Measurements from ENCODE around the gene MILR1.
"Not testable (repeated sequence)": the region's sequence is repeated elsewhere in the genome, so short reads cannot be mapped to it uniquely, and the experiment has no call there.

Gene MILR1

GRCh38 chr17:64472564-64472963 lies 23.6 kb downstream of the MILR1 start:
- no peak for DNase-seq

DNA sequence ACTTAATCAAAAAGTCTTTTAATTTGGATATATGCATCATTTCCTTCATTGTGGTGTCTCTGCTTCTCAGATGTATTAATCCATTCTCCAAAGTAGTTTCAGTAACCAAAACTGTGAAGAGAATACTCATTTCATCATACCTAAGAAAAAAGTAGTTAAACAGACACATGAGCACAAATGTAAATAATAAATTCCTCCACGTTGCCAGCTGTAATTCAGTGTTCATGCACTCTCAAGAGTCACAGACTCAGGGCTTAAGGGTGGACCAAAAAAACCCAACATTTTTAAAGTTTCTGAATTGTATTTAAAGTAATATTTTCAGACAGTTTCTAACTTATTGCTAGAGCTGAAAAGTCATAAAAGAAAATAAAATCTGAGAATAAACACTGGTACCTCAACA lies 28.9 kb downstream of the MILR1 start:
- no peak for DNase-seq

DNA sequence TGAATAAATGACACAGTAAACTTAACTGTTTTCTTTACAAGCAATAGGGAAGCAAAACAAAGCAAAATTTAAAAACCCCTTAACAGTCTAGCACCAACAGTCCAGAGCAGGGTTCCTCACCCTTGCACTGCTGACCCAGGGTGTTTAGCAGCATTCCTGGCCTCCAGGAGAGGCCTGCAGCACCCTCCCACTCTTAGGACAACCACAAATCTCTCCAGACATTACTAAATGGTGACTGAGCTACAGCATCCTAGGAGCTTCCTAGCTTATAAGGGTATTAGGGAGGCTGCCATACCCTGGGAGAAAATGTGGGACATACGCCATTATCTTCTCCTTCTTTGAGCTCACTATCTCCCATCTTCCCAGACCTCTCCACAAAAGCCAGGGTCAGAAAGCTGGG lies 32.0 kb downstream of the MILR1 start:
- DNase-seq = no peak

DNA sequence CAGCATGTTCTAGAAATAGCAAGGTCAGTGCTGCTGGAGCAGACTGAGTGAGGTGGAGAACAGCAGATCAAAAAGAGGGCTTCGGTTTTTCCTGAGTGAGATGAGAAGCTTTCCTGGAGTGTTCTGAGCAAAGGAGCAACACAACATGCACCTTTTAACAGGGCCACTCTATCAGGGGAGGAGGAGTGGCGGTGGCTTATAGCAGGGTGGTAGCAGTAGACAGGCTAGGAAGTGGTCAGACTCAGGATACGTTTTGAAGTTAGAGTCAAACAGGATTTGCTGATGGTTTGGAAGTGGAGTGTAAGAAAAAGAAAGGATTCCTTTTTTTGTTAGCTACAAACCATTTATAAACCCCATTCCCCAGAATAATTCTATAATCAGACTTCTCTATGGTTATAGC lies 35.5 kb downstream of the MILR1 start:
- no peak for DNase-seq

- no peak for DNase-seq
These were observed 39.4 kb downstream of the MILR1 start for GRCh38 chr17:64488301-64488700.

DNA sequence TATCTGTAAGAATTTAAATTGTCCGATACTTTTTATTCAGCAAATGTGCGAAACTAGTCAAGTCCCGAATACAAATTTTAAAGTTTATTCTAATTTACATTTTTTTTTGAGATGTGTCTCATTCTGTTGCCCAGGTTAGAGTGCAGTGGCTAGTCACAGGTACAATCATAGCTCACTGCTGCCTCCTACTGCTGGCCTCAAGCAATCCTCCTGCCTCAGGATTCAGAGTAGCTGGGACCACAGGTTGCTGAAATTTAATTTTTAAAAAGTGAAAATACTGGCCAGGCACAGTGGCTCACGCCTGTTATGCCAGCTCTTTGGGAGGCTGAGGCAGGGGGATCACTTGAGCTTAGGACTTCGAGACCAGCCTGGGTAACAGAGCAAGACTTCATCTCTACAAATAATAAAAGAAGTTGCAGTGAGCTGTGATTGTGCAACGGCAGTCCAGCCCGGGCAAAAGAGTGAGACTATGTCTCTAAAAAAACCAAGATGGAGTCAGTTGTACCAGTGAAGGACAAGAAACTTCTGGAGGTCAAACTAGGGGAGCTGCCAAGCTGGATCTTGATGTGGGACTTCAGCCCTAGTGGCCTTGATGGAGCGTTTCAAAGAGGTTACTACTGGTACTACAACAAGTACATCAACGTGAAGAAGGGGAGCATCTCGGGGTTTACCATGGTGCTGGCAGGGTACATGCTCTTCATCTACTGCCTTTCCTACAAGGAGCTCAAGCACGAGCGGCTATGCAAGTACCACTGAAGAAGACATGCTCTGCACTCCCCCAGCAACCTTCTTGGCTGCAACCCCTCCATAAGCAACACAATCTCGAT lies 42.3 kb downstream of the MILR1 start:
- DNase-seq = peak; percentile 28

DNA sequence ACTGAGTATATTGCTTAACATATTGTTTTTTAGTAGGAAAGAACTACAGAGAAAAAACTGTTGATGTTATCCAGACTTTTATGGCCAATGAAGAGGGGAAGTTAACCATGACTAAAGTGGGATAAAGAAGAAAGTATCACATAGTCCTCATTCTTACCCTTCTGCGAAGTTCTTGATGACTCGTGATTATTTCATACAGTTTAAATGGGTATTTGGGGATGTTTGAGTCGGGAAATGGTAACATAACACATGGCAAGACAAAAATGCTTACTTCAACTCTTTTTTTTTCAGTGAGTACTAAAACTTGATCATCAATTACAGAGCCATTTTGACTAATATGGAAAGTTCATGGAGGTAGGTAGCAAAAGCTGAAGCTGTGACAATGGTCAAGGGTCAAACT lies 43.1 kb downstream of the MILR1 start:
- DNase-seq = peak; percentile 84

GRCh38 chr17:64492481-64493109 lies 43.7 kb downstream of the MILR1 start:
- no peak for DNase-seq

GRCh38 chr17:64494121-64494520 lies 45.2 kb downstream of the MILR1 start:
- no peak for DNase-seq

DNA sequence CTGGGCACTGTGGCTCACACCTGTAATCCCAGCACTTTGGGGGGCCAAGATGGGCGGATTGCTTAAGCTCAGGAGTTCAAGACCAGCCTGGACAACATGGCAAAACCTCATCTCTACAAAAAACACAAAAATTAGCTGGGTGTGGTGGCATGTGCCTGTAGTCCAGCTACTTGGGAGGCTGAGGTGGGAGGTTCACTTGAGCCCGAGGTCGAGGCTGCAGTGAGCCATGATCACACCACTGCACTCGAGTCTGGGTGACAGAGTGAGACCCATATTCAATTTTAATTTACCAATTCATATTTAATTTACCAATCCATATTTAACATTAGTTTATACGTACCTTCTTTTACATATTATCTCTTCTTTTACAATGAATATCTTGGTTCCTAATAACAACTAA lies 46.4 kb downstream of the MILR1 start:
- not testable (repeated sequence) for DNase-seq

GRCh38 chr17:64496348-64496785 lies 47.5 kb downstream of the MILR1 start:
- DNase-seq = no peak

DNA sequence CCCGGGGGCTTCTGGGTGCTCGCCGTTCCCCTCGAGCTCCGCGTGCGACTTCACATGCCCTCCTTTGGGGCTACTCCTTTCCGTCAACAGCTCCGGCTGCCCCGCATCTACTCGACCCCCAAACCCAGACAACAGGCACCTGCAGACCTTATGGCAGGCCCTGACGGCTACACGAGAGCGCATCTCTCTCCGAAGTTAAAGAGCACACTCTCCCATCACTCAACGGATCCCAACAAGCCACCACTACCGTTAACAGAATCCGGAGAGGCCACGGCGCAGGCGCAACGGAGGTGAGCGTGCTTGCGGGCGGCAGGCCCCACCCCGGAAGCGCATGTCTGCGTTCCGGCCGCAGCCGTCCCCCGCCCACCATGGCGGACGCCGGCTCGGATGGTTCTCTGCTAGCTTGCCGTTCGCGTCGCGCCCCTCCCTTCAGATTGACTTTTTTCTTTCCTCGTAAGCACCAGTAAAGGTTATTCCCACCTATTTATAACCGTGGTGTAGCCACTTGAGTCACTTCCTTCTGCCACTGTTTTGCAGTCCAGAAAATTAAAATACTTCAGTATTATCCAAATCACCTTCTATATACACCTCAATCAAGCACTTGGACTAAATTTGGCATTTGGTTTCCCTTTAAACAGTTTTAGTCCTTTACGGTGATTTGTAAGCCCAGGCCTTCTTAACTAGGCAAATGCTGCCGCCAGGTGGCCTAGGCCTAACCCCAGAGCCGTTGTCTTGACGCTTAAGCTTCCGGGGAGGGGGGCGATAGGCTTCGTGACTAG lies 48.1 kb downstream of the MILR1 start, which contains the start of gene POLG2:
TSS of gene POLG2 (minus strand) at position 269 of the 779 bp plus-strand sequence. CDS start at position 183, 86 bp downstream.
- peak; percentile 92 for DNase-seq

DNA sequence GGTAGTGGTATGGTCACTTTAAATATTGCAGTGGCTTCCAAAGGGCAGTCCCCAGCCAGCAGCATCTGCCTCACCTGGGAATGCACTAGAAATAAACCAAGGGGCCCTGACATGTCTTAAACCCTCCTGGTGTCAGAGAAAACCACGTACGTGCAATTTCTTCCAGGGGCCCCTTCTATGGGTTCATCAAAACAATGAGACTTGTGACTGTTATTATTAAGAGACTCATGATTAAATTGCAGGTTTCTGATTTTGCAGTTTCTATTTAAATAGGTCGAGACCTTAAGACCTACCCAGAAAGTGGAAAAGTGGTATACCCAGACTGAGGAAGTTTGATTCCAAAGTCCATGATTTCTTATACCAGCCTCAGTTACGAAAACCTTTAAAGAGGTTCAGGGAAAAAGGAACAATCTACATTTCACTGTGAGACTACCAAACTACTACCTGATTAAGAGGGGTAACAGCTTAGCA lies 48.7 kb downstream of the MILR1 start:
- DNase-seq = no peak

DNA sequence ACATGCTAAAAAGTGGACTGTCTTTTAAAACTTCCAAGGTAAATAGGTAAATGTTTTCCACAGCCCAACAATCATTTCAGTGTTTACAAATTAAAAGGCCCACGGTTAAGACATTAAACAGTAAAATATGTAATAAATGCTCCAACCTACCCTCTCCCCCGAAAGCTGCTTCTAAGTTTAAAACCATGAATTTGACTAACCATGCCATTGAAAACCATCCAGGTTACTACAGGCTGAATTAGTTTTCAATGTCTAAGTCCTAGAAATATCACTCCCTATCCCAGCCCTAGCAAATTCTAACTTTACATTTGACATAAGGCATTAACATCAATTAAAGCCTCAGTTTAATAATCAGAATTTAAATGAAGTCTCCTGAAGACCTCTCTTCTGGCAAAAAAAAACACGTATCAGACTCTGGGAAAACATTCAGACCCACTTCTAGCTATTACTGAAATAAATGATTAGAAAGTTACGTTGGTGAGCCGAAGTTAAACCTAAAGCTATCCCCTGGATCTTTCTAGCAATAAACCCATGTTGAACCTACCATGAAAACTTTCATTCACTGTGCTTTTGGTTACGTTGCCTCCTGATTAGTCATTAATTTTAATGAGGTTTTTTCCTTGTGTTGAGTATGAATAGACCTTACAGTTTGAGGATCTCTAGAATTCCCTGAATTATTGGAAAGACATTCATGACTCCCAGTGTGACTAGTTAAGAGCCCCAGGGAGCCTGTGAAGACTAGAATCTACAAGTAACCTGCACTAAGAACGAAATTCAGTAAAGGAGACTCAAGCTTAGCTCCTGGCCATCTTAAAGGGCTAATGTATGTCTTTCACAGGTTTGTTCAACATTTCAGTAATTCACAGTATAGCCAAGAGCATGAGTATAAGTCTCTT lies 49.6 kb downstream of the MILR1 start:
- no peak for DNase-seq

DNA sequence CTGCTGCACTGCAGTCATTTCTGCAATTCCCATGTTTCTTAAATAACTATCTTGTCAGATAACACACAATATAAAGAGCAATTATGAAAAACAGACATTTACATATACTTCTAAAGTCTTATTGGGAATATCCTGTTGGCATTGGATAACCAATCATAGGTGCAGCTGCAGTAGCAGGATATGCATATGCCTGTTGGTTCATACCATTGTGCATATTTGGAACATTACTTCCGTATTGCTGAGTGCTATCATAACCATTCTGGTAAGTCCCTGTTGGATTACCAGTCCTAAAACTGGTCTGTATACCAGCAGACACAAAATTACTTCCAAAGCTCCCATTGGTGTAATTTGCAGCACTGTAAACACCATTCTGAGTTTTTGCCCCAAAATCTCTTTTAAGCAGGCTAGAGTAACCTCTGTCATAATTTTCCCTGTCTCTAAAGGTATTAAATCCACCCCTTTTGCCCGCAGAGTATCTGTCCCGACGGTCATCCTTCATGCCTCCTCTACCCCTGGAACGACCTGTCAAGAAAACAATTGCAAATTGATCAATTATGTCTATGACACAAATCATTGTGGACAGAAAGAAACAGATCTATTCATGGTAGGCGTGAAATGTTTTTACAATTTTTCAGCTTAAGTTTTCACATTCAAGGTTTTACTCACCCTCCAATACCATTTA lies 51.0 kb downstream of the MILR1 start:
- DNase-seq = peak; percentile 34

DNA sequence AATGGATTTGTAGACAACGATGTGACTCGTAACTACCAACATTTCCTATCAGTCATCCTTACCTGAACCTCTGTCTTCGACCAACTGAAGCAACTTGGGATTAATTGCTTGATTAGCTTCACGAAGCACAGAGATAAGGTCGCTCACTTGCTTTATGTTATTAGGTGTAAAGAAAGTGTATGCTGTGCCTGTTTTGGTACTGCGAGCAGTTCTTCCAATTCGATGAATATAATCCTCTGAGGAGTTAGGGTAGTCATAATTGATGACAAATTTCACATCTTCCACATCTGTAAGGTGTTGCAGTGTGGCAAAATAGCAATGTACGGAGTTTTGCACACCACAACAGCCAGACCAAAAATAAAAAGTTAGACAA lies 51.6 kb downstream of the MILR1 start:
- no peak for DNase-seq

GRCh38 chr17:64500862-64501765 lies 52.2 kb downstream of the MILR1 start:
- no peak for DNase-seq

- no peak for DNase-seq
These were observed 53.1 kb downstream of the MILR1 start for GRCh38 chr17:64502021-64502420.

GRCh38 chr17:64502809-64503208 lies 53.9 kb downstream of the MILR1 start:
- DNase-seq = no peak

GRCh38 chr17:64503341-64503740 lies 54.4 kb downstream of the MILR1 start:
- no peak for DNase-seq

All from fibroblast of skin of right biceps (primary cell).